Measurements from ENCODE around the gene KIF3A.
A peak's percentile ranks its signal among the peaks of the same experiment; 100 is the strongest.

The KIF3A gene

DNA sequence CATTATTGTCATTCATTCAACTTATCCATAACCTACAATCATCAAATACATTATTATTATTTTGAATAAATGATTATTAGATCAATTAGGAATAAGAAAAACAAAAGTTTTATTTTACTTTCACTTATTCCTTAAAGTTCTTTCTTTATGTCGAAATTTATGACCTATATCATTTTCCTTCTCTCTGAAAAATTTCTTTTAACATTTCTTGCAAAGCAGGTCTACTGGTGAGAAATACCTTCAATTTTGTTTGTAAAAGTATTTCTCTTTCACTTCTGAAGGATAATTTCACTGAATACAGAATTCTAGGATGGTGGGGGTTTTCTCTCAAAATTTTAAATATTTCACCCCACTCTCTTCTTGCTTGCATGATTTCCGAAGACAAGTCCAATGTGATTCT lies 7.3 kb upstream of the KIF3A start:
- TF ChIP-seq, protein P1, sequence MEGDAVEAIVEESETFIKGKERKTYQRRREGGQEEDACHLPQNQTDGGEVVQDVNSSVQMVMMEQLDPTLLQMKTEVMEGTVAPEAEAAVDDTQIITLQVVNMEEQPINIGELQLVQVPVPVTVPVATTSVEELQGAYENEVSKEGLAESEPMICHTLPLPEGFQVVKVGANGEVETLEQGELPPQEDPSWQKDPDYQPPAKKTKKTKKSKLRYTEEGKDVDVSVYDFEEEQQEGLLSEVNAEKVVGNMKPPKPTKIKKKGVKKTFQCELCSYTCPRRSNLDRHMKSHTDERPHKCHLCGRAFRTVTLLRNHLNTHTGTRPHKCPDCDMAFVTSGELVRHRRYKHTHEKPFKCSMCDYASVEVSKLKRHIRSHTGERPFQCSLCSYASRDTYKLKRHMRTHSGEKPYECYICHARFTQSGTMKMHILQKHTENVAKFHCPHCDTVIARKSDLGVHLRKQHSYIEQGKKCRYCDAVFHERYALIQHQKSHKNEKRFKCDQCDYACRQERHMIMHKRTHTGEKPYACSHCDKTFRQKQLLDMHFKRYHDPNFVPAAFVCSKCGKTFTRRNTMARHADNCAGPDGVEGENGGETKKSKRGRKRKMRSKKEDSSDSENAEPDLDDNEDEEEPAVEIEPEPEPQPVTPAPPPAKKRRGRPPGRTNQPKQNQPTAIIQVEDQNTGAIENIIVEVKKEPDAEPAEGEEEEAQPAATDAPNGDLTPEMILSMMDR (conservative IDR thresholded peaks at IDR 0.05) = no peak
- no peak overlapping the region for H3K27ac ChIP-seq

DNA sequence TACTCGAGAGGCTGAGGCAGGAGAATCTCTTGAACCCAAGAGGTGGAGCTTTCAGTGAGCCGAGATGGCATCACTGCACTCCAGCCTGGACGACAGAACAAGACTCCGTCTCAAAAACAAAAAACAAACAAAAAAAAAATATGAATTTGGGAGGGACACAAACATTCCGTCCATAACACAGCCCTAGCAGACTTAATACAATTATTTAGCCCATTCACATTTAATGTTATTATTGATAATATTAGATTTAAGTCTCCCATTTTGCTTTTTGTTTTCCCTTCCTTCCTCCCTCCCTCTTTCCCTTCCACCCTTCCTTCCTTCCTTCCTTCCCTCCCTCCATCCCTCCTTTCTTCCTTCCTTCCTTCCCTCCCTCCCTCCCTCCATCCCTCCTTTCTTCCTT lies 5.3 kb upstream of the KIF3A start:
- H3K27ac ChIP-seq = no peak overlapping the region
- TF ChIP-seq, protein P1 (conservative IDR thresholded peaks at IDR 0.05) = no peak

DNA sequence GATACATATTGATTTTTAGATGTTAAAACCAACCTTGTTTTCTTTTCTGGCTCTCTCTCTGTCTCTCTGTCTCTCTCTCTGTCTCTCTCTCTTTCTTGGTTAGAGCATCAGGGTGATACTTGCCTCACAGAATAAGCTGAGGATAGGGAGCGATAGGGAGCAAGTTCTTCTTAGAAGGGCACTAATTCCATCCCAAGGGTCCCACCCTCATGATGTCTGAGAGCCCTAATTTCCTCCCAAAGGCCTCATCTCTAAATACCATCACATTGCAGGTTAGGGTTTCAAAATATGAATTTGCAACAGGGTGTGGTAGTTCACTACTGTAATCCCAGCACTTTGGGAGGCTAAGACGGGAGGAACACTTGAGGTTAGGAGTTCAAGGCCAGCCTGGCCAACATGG lies 4.8 kb upstream of the KIF3A start:
- no peak overlapping the region for H3K27ac ChIP-seq
- TF ChIP-seq, protein P1 (conservative IDR thresholded peaks at IDR 0.05) = no peak

DNA sequence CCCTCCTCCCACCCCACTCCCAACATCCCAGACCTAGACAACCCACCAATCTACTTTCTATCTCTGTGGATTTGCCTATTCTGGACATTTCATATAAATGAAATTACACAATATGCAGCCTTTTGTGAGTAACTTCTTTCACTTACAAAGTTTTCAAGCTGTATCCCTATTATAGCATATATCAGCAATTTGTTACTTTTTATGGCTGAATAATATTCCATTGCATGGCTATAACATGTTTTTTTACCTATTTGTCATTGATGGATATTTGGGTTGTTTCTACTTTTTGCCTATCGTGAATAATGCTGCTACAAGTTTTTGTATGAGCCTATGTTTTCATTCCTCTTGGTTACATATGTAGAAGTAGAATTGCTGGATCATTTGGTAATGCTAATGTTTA lies 1.9 kb upstream of the KIF3A start:
- no peak overlapping the region for H3K27ac ChIP-seq
- TF ChIP-seq, protein P1 (conservative IDR thresholded peaks at IDR 0.05) = no peak

DNA sequence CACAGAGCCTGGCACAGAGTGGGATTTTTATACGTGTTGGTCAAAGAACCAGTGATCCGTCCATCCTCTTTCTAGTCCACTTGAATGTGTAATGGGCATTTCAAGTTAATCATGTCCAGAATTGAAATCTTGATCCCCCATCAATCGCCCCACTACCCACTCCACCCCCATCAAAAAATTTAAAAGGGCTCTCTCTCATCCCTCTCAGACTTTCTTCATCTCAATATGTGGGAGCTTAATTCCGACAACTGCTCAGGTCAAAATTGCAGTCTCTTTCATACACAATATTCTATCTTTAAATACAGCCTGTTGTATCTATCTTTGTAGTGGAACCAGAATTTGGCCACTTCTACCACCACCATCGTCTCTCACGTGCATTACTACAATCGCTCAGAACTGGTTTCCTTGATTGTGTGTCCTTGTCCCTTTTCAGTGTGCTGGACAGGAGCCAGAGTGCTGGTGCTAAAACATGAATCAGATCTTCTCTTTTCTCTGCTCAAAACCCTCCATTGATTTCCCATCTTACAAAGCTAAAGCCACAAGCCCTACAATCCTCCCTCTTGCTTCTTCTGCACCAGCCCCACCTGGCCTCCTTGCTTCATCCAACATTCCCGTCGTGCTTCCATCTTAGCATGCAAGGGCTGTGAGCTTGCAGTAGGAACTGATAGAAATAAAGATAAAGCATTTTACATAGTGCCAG lies 786 bp upstream of the KIF3A start:
- peak overlapping the region; percentile 65 for H3K27ac ChIP-seq
- TF ChIP-seq, protein P1 (conservative IDR thresholded peaks at IDR 0.05) = no peak

DNA sequence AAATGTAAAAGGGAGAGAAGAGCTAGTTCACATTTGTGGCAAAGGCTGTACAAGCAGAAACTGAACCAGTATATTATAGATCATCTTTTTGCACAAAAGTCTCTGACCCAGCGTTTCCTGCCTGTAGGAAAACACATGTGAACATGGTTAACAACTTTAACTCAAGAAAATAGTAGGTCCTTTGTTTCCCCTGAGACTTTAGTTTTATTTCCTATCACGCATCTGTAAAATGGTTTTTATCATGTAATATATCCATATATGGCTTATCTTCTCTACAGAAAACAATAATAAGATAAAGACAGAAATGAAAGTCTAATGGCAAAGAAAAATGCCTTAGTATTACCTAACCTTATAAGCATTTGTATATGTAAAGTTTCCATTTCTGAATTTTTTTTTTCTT lies 2.7 kb downstream of the KIF3A start:
- TF ChIP-seq, protein P1 (conservative IDR thresholded peaks at IDR 0.05) = no peak
- H3K27ac ChIP-seq = no peak overlapping the region

DNA sequence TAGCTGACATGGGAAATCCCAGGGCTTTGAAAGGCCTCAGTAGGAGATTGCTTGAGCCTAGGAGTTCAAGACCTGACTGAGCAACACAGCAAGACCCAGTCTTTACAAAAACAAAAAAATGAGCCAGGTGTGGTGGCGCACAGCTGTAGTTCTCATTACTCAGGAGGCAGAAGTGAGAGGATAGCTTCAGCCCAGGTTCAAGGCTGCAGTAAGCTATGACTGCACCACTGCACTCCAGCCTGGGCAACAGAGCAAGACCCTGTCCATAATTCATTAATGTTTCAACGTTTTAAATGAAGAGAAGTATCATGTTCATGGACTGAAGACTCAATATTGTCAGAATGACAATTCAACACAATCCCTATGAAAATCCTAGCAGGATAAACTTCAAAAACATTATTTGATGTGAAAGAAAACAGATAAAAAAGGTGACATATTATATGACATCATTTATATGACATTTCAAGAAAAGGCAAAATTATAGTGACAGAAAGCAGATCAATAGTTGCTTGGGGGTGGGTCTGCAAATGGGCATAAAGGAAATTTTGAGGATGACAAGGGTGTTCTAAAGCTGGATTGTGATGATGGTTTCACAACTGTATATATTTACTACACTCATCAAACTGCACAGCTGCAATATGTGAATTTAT lies 3.7 kb downstream of the KIF3A start:
- TF ChIP-seq, protein P1 (conservative IDR thresholded peaks at IDR 0.05) = no peak
- no peak overlapping the region for H3K27ac ChIP-seq

Data from VCaP (cell line).